H1 (cell line): Measurements from ENCODE around the gene DRAXIN. TPM values are rescaled to one million over a fixed set of nuclear protein-coding genes. Genes with fewer than 3 reads are reported as not detected.

ENCODE experiments used
- CTCF ChIA-PET: fragments of 300-600 bp; sonication (Branson Sonifier 250); formaldehyde crosslinking; loops from one replicate; lab custom pipeline; 2021; ENCODE audit not compliant: partially characterized antibody; lab: Charles Lee
- POLR2A ChIA-PET: fragments of 300-600 bp; sonication (Branson Sonifier 250); formaldehyde crosslinking; loops from one replicate; lab custom pipeline; 2021; ENCODE audit warnings: inconsistent platforms; ENCODE audit not compliant: partially characterized antibody; lab: Charles Lee
- DNase-seq, 2 experiments: peaks; one replicate each; pipeline versions ENCODE4 v3.0.0 to v3.0.0-alpha.2; 2010 to 2022; ENCODE audit warnings: low spot score in 2 of 2, low read depth in 1 of 2, mixed read lengths in 1 of 2
- FAIRE-seq: peaks from 2 replicates; lab custom pipeline; 2011; peaks lifted over from hg19 to GRCh38; lab: Jason Lieb, UNC
- H2AFZ ChIP-seq: 2 replicates; pipeline ENCODE4 v1.8.1; 2012; ENCODE audit warnings: low read length, inconsistent platforms
- H2AK5ac ChIP-seq: 2 replicates; pipeline ENCODE4 v1.6.1; 2013; ENCODE audit warnings: low read depth, low read length
- H2BK120ac ChIP-seq: replicated peaks from 2 replicates; pipeline ENCODE3; 2013; ENCODE audit warnings: low read depth, low read length, inconsistent platforms
- H2BK12ac ChIP-seq: 2 replicates; pipeline ENCODE4 v1.6.1; 2013; ENCODE audit warnings: low read depth, low read length
- H2BK15ac ChIP-seq: 2 replicates; pipeline ENCODE4 v1.6.1; 2013; ENCODE audit warnings: low read length
- H2BK20ac ChIP-seq: 2 replicates; pipeline ENCODE4 v1.6.1; 2013; ENCODE audit warnings: low read length
- H2BK5ac ChIP-seq: 2 replicates; pipeline ENCODE4 v1.6.1; 2013; ENCODE audit warnings: low read depth, low read length
- H3K14ac ChIP-seq: 2 replicates; pipeline ENCODE4 v1.6.1; 2013; ENCODE audit warnings: inconsistent platforms; ENCODE audit not compliant: insufficient read length
- H3K18ac ChIP-seq: 2 replicates; pipeline ENCODE4 v1.6.1; 2013; ENCODE audit warnings: low read length; ENCODE audit errors: extremely low read depth
- H3K23ac ChIP-seq: 2 replicates; pipeline ENCODE4 v1.6.1; 2013; ENCODE audit warnings: inconsistent platforms; ENCODE audit not compliant: insufficient read length
- H3K23me2 ChIP-seq: 2 replicates; pipeline ENCODE4 v1.6.1; 2013; ENCODE audit warnings: low read depth, low read length
- H3K27ac ChIP-seq: 2 replicates; pipeline ENCODE4 v1.6.1; 2011; ENCODE audit warnings: low read depth, low read length, inconsistent platforms
- H3K27me3 ChIP-seq, 4 experiments: replicated peaks in 1 of 4; 1 replicate in 1 of 4; 2 replicates in 3 of 4; pipeline versions ENCODE4 v1.6.1 to v1.8.1; 2011 to 2013; ENCODE audit warnings: low read length in 3 of 4, mild to moderate bottlenecking in 3 of 4, inconsistent platforms in 2 of 4, mixed read lengths in 2 of 4, moderate library complexity in 1 of 4; ENCODE audit not compliant: control insufficient read depth in 3 of 4, insufficient read depth in 3 of 4; ENCODE audit errors: extremely low read depth in 1 of 4
- H3K36me3 ChIP-seq, 4 experiments: 2 replicates each; pipeline versions ENCODE4 v1.6.1 to v1.8.1; 2011 to 2013; ENCODE audit warnings: mild to moderate bottlenecking in 4 of 4, low read length in 3 of 4, moderate library complexity in 2 of 4, control low read depth in 1 of 4, inconsistent platforms in 1 of 4; ENCODE audit not compliant: insufficient read depth in 4 of 4, control insufficient read depth in 2 of 4
- H3K4ac ChIP-seq: replicated peaks from 2 replicates; pipeline ENCODE3; 2013; ENCODE audit warnings: low read length, low read depth, mixed read lengths, inconsistent platforms; ENCODE audit not compliant: insufficient read length
- H3K4me1 ChIP-seq, 4 experiments: replicated peaks in 1 of 4; 1 replicate in 1 of 4; 2 replicates in 3 of 4; pipeline versions ENCODE4 v1.6.1 to v1.8.1; 2011 to 2013; ENCODE audit warnings: low read length in 3 of 4, inconsistent platforms in 2 of 4, mixed read lengths in 1 of 4; ENCODE audit not compliant: insufficient read depth in 4 of 4, control insufficient read depth in 3 of 4
- H3K4me2 ChIP-seq, 2 experiments: 2 replicates each; pipeline versions ENCODE4 v1.6.1 to v1.8.1; 2011 to 2013; ENCODE audit warnings: low read depth in 2 of 2, low read length in 2 of 2, control low read depth in 1 of 2, inconsistent platforms in 1 of 2, mild to moderate bottlenecking in 1 of 2; ENCODE audit not compliant: insufficient read depth in 1 of 2
- H3K4me3 ChIP-seq, 4 experiments: fragments of 200-600, 300-600 bp in 1 of 4; sonication (generic), shearing (Covaris generic), sonication (Bioruptor Twin) in 1 of 4; 2 replicates each; pipeline versions ENCODE4 v1.5.1 to v1.8.1; 2011 to 2016; ENCODE audit warnings: low read length in 4 of 4, low read depth in 3 of 4, control low read depth in 2 of 4, inconsistent platforms in 2 of 4, mild to moderate bottlenecking in 2 of 4, mixed read lengths in 1 of 4, moderate library complexity in 1 of 4; ENCODE audit not compliant: insufficient read depth in 2 of 4; ENCODE audit errors: extremely low read depth in 1 of 4
- H3K56ac ChIP-seq: replicated peaks from 2 replicates; pipeline ENCODE3; 2013; ENCODE audit warnings: low read depth, mild to moderate bottlenecking, mixed read lengths, low read length, inconsistent platforms; ENCODE audit not compliant: insufficient read length
- H3K79me1 ChIP-seq: 2 replicates; pipeline ENCODE4 v1.6.1; 2013; ENCODE audit warnings: low read depth, low read length, control low read depth
- H3K79me2 ChIP-seq, 2 experiments: 2 replicates each; pipeline versions ENCODE4 v1.6.1 to v1.8.1; 2012 to 2013; ENCODE audit warnings: low read length in 2 of 2, mild to moderate bottlenecking in 2 of 2, inconsistent platforms in 1 of 2; ENCODE audit not compliant: insufficient read depth in 2 of 2, control insufficient read depth in 1 of 2
- H3K9ac ChIP-seq, 4 experiments: replicated peaks in 1 of 4; 1 replicate in 1 of 4; 2 replicates in 3 of 4; pipeline versions ENCODE4 v1.6.1 to v1.8.1; 2011 to 2013; ENCODE audit warnings: low read depth in 3 of 4, low read length in 3 of 4, control low read depth in 2 of 4, mild to moderate bottlenecking in 2 of 4, moderate library complexity in 2 of 4, inconsistent platforms in 1 of 4; ENCODE audit errors: extremely low read depth in 1 of 4
- H3K9me3 ChIP-seq, 2 experiments: 2 replicates each; pipeline versions ENCODE4 v1.6.1 to v1.8.1; 2012 to 2013; ENCODE audit warnings: mild to moderate bottlenecking in 2 of 2, moderate library complexity in 2 of 2, control low read depth in 1 of 2, inconsistent platforms in 1 of 2, low read depth in 1 of 2, low read length in 1 of 2, mixed read lengths in 1 of 2; ENCODE audit not compliant: insufficient read depth in 2 of 2
- H4K20me1 ChIP-seq, 2 experiments: replicated peaks in 1 of 2; 2 replicates each; pipeline versions ENCODE3 to v1.8.1; 2011 to 2013; ENCODE audit warnings: inconsistent platforms in 2 of 2, low read length in 2 of 2, mild to moderate bottlenecking in 1 of 2; ENCODE audit not compliant: insufficient read depth in 2 of 2, control insufficient read depth in 1 of 2
- H4K5ac ChIP-seq: 2 replicates; pipeline ENCODE4 v1.6.1; 2013; ENCODE audit warnings: low read length, low read depth, mixed read lengths, inconsistent platforms; ENCODE audit not compliant: insufficient read length
- H4K8ac ChIP-seq: 2 replicates; pipeline ENCODE4 v1.8.0; 2013; ENCODE audit warnings: mild to moderate bottlenecking, moderate library complexity, low read length, inconsistent platforms; ENCODE audit not compliant: insufficient read depth; ENCODE audit errors: extremely low read depth
- H4K91ac ChIP-seq: replicated peaks from 2 replicates; pipeline ENCODE3; 2013; ENCODE audit warnings: low read length, mixed read lengths, inconsistent platforms; ENCODE audit not compliant: insufficient read length
- SAP30 ChIP-seq: fragments of 300-600 bp; sonication (generic); IDR thresholded peaks from 2 replicates; pipeline ENCODE4 v1.7.1; 2012; ENCODE audit warnings: low read length, moderate library complexity, mild to moderate bottlenecking, inconsistent platforms; ENCODE audit not compliant: insufficient read depth, insufficient replicate concordance
- TAF1 ChIP-seq: IDR thresholded peaks from 2 replicates; pipeline ENCODE4 v1.6.1; 2011; ENCODE audit warnings: mild to moderate bottlenecking, low read depth, low read length
- WGBS, 2 experiments: shearing (Covaris generic) in 1 of 2; methylation state at CpG; one replicate each; pipeline versions ENCODE4 v1.1.6 to v1.1.7; 2013 to 2015; ENCODE audit warnings: low lambda C conversion rate in 2 of 2, mixed read lengths in 2 of 2, inconsistent platforms in 1 of 2, low coverage in 1 of 2, missing lambda C conversion rate in 1 of 2; ENCODE audit not compliant: insufficient replicate concordance in 2 of 2, insufficient coverage in 1 of 2, insufficient read length in 1 of 2; ENCODE audit errors: extremely low coverage in 1 of 2, missing lambda C conversion rate in 1 of 2; 5-methylcytosine and 5-hydroxymethylcytosine counted together
- polyA plus RNA-seq, 7 experiments: library from polyadenylated mRNA; depleted of rRNA in 3 of 7; stranded (reverse) in 5 of 7; unstranded in 2 of 7; fragments of >200 nt in 5 of 7; fragments of 200-250 nt in 2 of 7; gene quantifications; 1 replicate in 5 of 7; 2 replicates in 1 of 7; 4 replicates in 1 of 7; pipeline versions ENCODE4 v1.2.1 to v1.2.3, GENCODE V29; 2011 to 2013; ENCODE audit warnings: missing spikeins in 2 of 7, mixed read lengths in 2 of 7
- total RNA-seq: library from RNA; stranded (reverse); fragmentation: NEBNext Ultra II Directional; extraction: Animal tissue kit (Norgen Biotek cat#: 25700); gene quantifications from 2 replicates; pipeline ENCODE4 v1.2.1, GENCODE V29; 2021
- TF ChIP-seq, protein P1 (sequence below): IDR thresholded peaks from 2 replicates; pipeline ENCODE4 v1.6.1; 2012; ENCODE audit warnings: inconsistent platforms

DRAXIN gene
- total and polyA plus RNA-seq, 2 of the 8 experiments (the other 6 are each of a cell fraction or from before 2014, with no cell fraction given), result 4.6 to 17.6 TPM

DNA sequence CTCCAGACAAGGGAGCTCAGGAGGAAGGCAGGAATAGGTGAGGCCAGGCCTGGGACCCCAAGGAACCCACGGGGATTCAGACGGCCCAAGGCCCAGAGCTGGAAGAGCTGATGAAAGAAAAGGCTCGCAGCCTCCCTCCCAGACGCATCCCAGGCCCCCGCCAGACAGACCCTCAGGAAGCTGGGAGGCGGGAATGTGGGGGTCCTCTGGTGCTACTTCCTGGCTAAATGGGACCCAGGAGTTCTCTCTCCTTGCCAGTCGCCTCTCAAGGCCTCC, 37.7 kb upstream of the DRAXIN start:
- peaks cover 5 to 15% of the 10 kb centered on the region in 2 experiments for H4K20me1 ChIP-seq
- peak overlapping the region; percentile 76 to 95 for H3K4me2 ChIP-seq
- peaks cover 10% of the 10 kb centered on the region; the same call in 1 of the 2 replicates for H3K23me2 ChIP-seq
- peaks cover 3% of the 10 kb centered on the region for H3K79me1 ChIP-seq
- H3K27ac ChIP-seq, result no peak overlapping the region
- H3K56ac ChIP-seq, result peak overlapping the region; percentile 67
- peak overlapping the region; percentile 56 to 78 (median 72) for H3K4me3 ChIP-seq
- WGBS, 2 experiments, result 7% methylated on average over 3 of the region's 7 CpGs; no CpG with 5 or more reads in 1 of the 2 experiments
- DNase-seq (no peak), FAIRE-seq (no peak)
- no peak for TF ChIP-seq SAP30
- TF ChIP-seq TAF1, result 0 out of 2 replicates have a peak, but pooled peaks have one; percentile 3
- TF ChIP-seq, protein P1, sequence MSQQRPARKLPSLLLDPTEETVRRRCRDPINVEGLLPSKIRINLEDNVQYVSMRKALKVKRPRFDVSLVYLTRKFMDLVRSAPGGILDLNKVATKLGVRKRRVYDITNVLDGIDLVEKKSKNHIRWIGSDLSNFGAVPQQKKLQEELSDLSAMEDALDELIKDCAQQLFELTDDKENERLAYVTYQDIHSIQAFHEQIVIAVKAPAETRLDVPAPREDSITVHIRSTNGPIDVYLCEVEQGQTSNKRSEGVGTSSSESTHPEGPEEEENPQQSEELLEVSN, result 0 out of 2 replicates have a peak, but pooled peaks have one; percentile 39
- H2BK120ac ChIP-seq, result no peak overlapping the region
- H3K4ac ChIP-seq, result peak overlapping the region; percentile 32
- H4K91ac ChIP-seq, result peak overlapping the region; percentile 86
- H3K9me3 ChIP-seq, result no peaks in the 10 kb centered on the region
- H4K8ac ChIP-seq, result peak overlapping the region; percentile 82
- H2BK20ac ChIP-seq, result no peak overlapping the region
- peak overlapping the region; percentile 80; the same call in 1 of the 2 replicates for H2BK12ac ChIP-seq
- peaks cover 6 to 36% (median 30%) of the 10 kb centered on the region in 4 experiments for H3K4me1 ChIP-seq
- H3K23ac ChIP-seq, result no peak overlapping the region
- H2AK5ac ChIP-seq, result 0 out of 2 replicates have a peak overlapping the region, but pooled peaks have one; percentile 77
- peak overlapping the region; percentile 76 for H4K5ac ChIP-seq
- H3K27me3 ChIP-seq, result peaks cover 0 to 4% (median 2%) of the 10 kb centered on the region in 4 experiments; a peak in 2 of 7 replicates
- H3K18ac ChIP-seq, result peak overlapping the region; percentile 55
- no peak overlapping the region for H2BK15ac ChIP-seq
- CTCF ChIA-PET, result interaction anchor here (1.0 to 4.4 kb wide), 12 partner anchors 9 to 122 kb away, joined by 3 to 25 read pairs (median 4); partner anchors contain the start of gene FBXO6
- H3K14ac ChIP-seq, result no peak overlapping the region
- peak overlapping the region; percentile 26 to 56 (median 35); a peak in 4 of 7 replicates for H3K9ac ChIP-seq
- no peak overlapping the region for H2AFZ ChIP-seq
- H2BK5ac ChIP-seq, result no peak overlapping the region
- H3K79me2 ChIP-seq, result peaks cover 0 to 7% of the 10 kb centered on the region in 2 experiments; a peak in 1 of 4 replicates
- H3K36me3 ChIP-seq, result peaks cover 0 to 11% (median 5%) of the 10 kb centered on the region in 4 experiments; a peak in 4 of 8 replicates
- POLR2A ChIA-PET, result interaction anchor here (1.1 to 6.2 kb wide), 9 partner anchors 10 to 99 kb away, joined by 3 to 61 read pairs (median 6); partner anchors contain the start of genes FBXO6 and MAD2L2
